Measurements from ENCODE around the gene DROSHA. TPM values are rescaled to one million over a fixed set of nuclear protein-coding genes. Genes with fewer than 3 reads are reported as not detected.

The DROSHA gene
- total RNA-seq, 1 experiment from 2014 or later, result 57.7 TPM

DNA sequence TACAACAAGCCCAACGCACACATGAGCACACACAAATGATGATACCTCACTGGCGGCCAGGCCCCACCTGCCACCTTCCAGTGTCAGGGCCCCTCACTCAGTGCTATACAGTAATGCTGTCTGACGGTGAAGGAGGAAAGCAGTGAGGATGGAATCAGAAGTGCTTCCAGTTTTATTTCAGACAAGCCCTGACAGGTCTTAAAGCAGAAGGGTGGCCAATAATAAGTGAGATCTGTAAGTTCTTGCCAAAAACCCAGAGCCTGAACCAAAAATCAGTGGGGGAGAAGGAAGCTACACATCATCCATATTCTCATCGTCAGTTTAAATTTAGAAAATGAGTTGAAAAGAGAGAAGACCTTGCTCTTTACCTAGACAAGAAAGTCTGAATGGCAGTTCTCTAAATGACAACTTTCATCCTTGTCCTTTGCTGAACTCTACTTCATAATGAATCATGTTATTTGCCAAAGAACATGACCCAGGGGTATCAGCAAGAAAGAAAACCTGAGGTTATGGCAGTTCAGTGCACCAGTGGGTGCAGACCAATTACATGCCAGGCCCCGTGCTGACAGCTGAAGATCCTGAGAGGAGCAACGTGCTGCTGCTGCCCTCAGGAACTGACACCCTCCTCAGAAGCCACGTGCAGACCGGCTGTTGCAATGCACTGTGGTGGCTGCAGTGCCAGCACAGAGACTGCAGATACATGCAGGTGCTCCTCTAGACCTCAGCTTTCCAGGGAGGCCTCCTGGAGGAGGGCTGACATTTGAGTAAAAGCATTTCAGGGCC lies 118.7 kb downstream of the DROSHA start:
- Mint-ChIP-seq H3K4me1 (ENCODE audit: insufficient read depth, unreplicated experiment) (peaks cover 36% of the 10 kb centered on the region), H3K9me3 (ENCODE audit: unreplicated experiment) (no peaks in the 10 kb centered on the region), H3K27ac (ENCODE audit: low read depth, unreplicated experiment) (peak overlapping the region; percentile 69), H3K36me3 (ENCODE audit: insufficient read depth, unreplicated experiment) (peaks cover 22% of the 10 kb centered on the region), H3K27me3 (ENCODE audit: insufficient read depth, unreplicated experiment) (no peaks in the 10 kb centered on the region), H3K4me3 (ENCODE audit: unreplicated experiment) (no peak overlapping the region)
- peak; percentile 56 for DNase-seq (ENCODE audit: unreplicated experiment)
- POLR2A ChIA-PET, result interaction anchor here (0.5 to 1.4 kb wide), 2 partner anchors 10 to 22 kb away, joined by 3 to 5 read pairs; no protein-coding TSS in a partner anchor
- no TSS peak for BruUV-seq (replicated peaks)
- intact Hi-C loops (cut with micrococcal nuclease), result no loop called here
- CTCF ChIA-PET, result interaction anchor here (0.7 to 1.1 kb wide), 5 partner anchors 13 to 1372 kb away, joined by 3 to 4 read pairs (median 3); no protein-coding TSS in a partner anchor
- TF ChIP-seq, protein P1, sequence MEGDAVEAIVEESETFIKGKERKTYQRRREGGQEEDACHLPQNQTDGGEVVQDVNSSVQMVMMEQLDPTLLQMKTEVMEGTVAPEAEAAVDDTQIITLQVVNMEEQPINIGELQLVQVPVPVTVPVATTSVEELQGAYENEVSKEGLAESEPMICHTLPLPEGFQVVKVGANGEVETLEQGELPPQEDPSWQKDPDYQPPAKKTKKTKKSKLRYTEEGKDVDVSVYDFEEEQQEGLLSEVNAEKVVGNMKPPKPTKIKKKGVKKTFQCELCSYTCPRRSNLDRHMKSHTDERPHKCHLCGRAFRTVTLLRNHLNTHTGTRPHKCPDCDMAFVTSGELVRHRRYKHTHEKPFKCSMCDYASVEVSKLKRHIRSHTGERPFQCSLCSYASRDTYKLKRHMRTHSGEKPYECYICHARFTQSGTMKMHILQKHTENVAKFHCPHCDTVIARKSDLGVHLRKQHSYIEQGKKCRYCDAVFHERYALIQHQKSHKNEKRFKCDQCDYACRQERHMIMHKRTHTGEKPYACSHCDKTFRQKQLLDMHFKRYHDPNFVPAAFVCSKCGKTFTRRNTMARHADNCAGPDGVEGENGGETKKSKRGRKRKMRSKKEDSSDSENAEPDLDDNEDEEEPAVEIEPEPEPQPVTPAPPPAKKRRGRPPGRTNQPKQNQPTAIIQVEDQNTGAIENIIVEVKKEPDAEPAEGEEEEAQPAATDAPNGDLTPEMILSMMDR (IDR thresholded peaks at IDR 0.05; ENCODE audit: unreplicated experiment), result no peak

DNA sequence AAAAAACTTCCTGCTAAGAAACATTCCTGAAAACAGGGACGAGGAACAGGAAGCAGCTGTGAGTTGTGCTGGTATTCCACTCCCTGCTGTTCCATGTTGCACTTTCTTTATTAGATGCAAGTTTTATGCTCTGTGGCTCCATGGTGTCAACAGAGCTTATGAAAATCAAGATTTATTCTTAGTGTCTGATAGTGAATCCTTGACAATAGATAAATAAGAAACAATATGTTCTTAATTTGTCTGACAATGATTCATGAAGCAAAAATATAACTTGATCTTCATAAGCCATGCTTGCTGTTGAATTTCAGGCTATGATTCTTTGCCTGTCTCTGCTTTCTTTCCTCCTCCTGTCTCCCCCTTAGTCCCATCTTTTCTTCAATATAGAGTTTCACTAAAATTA lies 119.6 kb downstream of the DROSHA start:
- no peak for DNase-seq (ENCODE audit: unreplicated experiment)
- peaks cover 39% of the 10 kb centered on the region for H3K4me1 Mint-ChIP-seq (ENCODE audit: insufficient read depth, unreplicated experiment)
- TF ChIP-seq, protein P1 (IDR thresholded peaks at IDR 0.05; ENCODE audit: unreplicated experiment), result no peak
- ChIA-PET POLR2A (interaction anchor here (0.6 to 1.0 kb wide), 4 partner anchors 13 to 180 kb away, joined by 3 read pairs; no protein-coding TSS in a partner anchor), CTCF (interaction anchor here (0.9 kb wide), 1 partner anchor 142 kb away, joined by 3 read pairs; no protein-coding TSS in a partner anchor)
- intact Hi-C loops (cut with micrococcal nuclease), result no loop called here
- H3K4me3 Mint-ChIP-seq (ENCODE audit: unreplicated experiment), result no peak overlapping the region
- BruUV-seq (replicated peaks), result no TSS peak
- H3K9me3 Mint-ChIP-seq (ENCODE audit: unreplicated experiment), result no peaks in the 10 kb centered on the region
- H3K36me3 Mint-ChIP-seq (ENCODE audit: insufficient read depth, unreplicated experiment), result peaks cover 22% of the 10 kb centered on the region
- H3K27me3 Mint-ChIP-seq (ENCODE audit: insufficient read depth, unreplicated experiment), result no peaks in the 10 kb centered on the region
- H3K27ac Mint-ChIP-seq (ENCODE audit: low read depth, unreplicated experiment), result peak overlapping the region; percentile 69

- intact Hi-C loops (cut with micrococcal nuclease), result no loop called here
- CTCF ChIA-PET, result interaction anchor here (1.2 kb wide), 1 partner anchor 178 kb away, joined by 3 read pairs; no protein-coding TSS in a partner anchor
- peaks cover 39% of the 10 kb centered on the region for H3K4me1 Mint-ChIP-seq (ENCODE audit: insufficient read depth, unreplicated experiment)
- no TSS peak for BruUV-seq (replicated peaks)
- H3K27me3 Mint-ChIP-seq (ENCODE audit: insufficient read depth, unreplicated experiment), result no peaks in the 10 kb centered on the region
- no peak overlapping the region for H3K4me3 Mint-ChIP-seq (ENCODE audit: unreplicated experiment)
- no peak overlapping the region for H3K27ac Mint-ChIP-seq (ENCODE audit: low read depth, unreplicated experiment)
- no peaks in the 10 kb centered on the region for H3K9me3 Mint-ChIP-seq (ENCODE audit: unreplicated experiment)
- TF ChIP-seq, protein P1 (IDR thresholded peaks at IDR 0.05; ENCODE audit: unreplicated experiment), result no peak
- H3K36me3 Mint-ChIP-seq (ENCODE audit: insufficient read depth, unreplicated experiment), result peaks cover 39% of the 10 kb centered on the region
- DNase-seq (ENCODE audit: unreplicated experiment), result no peak
- POLR2A ChIA-PET, result interaction anchor here (0.7 to 2.0 kb wide), 3 partner anchors 11 to 122 kb away, joined by 3 to 9 read pairs (median 5); partner anchors contain the start of genes C5orf22 and DROSHA
These were observed 121.8 kb downstream of the DROSHA start for GRCh38 chr5:31410089-31410488.

GRCh38 chr5:31408814-31409213 lies 123.1 kb downstream of the DROSHA start:
- peaks cover 36% of the 10 kb centered on the region for H3K4me1 Mint-ChIP-seq (ENCODE audit: insufficient read depth, unreplicated experiment)
- no peaks in the 10 kb centered on the region for H3K9me3 Mint-ChIP-seq (ENCODE audit: unreplicated experiment)
- BruUV-seq (replicated peaks), result no TSS peak
- H3K27me3 Mint-ChIP-seq (ENCODE audit: insufficient read depth, unreplicated experiment), result no peaks in the 10 kb centered on the region
- H3K36me3 Mint-ChIP-seq (ENCODE audit: insufficient read depth, unreplicated experiment), result peaks cover 49% of the 10 kb centered on the region
- peak overlapping the region; percentile 6 for H3K4me3 Mint-ChIP-seq (ENCODE audit: unreplicated experiment)
- TF ChIP-seq, protein P1 (IDR thresholded peaks at IDR 0.05; ENCODE audit: unreplicated experiment), result no peak
- H3K27ac Mint-ChIP-seq (ENCODE audit: low read depth, unreplicated experiment), result peak overlapping the region; percentile 79
- CTCF ChIA-PET, result interaction anchor here (0.5 to 0.8 kb wide), 2 partner anchors 18 to 67 kb away, joined by 3 to 4 read pairs; no protein-coding TSS in a partner anchor
- intact Hi-C loops (cut with micrococcal nuclease), result no loop called here
- DNase-seq (ENCODE audit: unreplicated experiment), result peak; percentile 92
- POLR2A ChIA-PET, result interaction anchor here (0.5 to 2.0 kb wide), 6 partner anchors 11 to 124 kb away, joined by 3 to 9 read pairs (median 3); partner anchors contain the start of genes C5orf22 and DROSHA

Data from MCF 10A (cell line).